GM18951 (cell line): Measurements from ENCODE around the gene LDAH.

Experiments
- POLR2A ChIP-seq: IDR thresholded peaks from 4 replicates; pipeline ENCODE4 v1.6.1; 2011; ENCODE audit warnings: mild to moderate bottlenecking; ENCODE audit not compliant: insufficient read length, insufficient read depth; ENCODE audit errors: extremely low read depth
- in situ Hi-C: fragments of 300-500 bp; cut with MboI; formaldehyde crosslinking; loops from one replicate; pipeline ENCODE4 v1.12.0; 2022; ENCODE audit warnings: low sequenced_read_pairs, mixed read lengths, inconsistent platforms; ENCODE audit not compliant: unreplicated experiment

LDAH gene

DNA sequence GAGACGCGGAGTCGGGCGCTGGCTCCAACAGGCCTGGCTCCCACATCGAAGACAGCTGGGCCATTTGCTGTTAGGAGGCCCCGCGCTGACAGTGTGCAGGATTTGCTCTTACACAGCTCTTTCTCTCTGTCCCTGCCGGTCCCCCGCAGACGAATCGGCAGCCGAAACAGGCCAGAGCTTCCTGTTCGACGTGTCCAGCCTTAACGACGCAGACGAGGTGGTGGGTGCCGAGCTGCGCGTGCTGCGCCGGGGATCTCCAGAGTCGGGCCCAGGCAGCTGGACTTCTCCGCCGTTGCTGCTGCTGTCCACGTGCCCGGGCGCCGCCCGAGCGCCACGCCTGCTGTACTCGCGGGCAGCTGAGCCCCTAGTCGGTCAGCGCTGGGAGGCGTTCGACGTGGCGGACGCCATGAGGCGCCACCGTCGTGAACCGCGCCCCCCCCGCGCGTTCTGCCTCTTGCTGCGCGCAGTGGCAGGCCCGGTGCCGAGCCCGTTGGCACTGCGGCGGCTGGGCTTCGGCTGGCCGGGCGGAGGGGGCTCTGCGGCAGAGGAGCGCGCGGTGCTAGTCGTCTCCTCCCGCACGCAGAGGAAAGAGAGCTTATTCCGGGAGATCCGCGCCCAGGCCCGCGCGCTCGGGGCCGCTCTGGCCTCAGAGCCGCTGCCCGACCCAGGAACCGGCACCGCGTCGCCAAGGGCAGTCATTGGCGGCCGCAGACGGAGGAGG is 152.4 kb downstream of the LDAH start:
- in situ Hi-C loops: no loop called here
- no peak for TF ChIP-seq POLR2A

DNA sequence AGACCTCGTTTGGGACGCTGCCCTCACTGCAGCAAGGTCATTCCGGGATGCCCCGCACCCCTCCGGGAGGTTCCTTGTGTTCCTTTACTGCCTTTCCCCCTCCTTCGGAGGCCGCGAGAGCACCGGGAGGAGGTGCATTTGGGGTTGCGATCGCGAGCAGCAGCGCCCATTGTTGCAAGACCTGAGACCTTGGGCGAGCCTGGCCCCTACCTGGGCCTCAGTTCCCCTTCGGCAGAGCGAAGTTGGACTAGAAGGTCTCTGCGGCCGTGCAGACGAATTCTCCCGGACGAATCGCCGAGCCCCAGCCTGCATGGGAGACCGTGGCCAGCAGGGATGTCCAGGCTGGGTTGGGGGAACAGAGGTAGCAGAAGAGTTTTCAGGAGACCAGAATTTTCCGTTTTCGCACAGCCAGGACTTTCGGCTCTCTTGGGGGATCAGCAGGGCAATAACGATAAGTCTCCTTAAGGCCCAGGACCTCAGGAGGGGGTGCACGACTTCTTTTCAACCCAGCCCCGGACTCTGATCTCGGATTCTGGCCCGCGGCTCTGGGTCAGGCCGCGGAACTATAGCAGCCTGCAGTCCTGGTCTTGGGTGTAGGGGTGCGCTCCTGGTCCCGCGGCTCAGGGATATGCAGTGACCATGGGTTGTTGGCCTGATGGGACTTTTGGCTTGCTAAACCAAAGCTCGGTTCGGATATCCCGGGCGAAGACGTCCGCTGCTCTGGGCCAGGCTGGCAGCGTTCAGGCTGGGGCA is 153.2 kb downstream of the LDAH start:
- in situ Hi-C loops: loop anchor here (10.0 kb wide), 1 partner anchor 295 kb away; no protein-coding TSS in a partner anchor

DNA sequence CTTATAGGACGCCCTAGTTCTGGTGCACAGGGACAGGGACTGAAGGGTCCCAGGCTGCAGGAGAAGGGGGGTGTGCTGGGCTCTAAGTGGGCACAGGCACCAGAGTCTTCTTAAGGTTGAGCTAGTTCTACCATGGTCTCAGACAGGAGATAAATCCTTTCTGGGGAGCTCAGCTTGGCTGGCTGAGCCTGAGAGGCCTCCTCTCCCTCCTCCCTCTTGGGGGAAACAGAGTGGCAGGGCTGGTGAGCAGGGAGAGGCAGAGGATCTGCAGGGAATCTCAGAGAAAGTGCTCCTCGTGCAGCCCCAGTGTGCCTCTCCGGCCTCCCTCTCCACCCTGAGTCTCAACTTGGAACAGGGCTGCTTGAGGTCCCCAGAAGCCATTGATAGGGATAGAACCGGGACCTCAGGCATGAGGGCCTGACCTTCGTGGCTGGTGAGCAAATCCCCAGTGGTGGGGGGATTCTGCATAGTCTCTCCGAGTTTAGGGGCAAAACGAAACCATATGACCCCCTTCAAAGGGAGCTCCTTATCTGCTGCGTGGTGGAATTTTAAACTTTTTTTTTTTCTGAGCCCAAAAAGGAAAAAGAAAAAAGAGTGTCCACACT is 153.9 kb downstream of the LDAH start:
- in situ Hi-C loops: loop anchor here (10.0 kb wide), 1 partner anchor 296 kb away; no protein-coding TSS in a partner anchor
- no peak for TF ChIP-seq POLR2A

More for the DNA sequence above, 153.2 kb downstream of the LDAH start:
- no peak for TF ChIP-seq POLR2A

- no peak for TF ChIP-seq POLR2A
- in situ Hi-C loops: loop anchor here (10.0 kb wide), 1 partner anchor 296 kb away; no protein-coding TSS in a partner anchor
These were observed 154.4 kb downstream of the LDAH start for GRCh38 chr2:20668451-20668850.

DNA sequence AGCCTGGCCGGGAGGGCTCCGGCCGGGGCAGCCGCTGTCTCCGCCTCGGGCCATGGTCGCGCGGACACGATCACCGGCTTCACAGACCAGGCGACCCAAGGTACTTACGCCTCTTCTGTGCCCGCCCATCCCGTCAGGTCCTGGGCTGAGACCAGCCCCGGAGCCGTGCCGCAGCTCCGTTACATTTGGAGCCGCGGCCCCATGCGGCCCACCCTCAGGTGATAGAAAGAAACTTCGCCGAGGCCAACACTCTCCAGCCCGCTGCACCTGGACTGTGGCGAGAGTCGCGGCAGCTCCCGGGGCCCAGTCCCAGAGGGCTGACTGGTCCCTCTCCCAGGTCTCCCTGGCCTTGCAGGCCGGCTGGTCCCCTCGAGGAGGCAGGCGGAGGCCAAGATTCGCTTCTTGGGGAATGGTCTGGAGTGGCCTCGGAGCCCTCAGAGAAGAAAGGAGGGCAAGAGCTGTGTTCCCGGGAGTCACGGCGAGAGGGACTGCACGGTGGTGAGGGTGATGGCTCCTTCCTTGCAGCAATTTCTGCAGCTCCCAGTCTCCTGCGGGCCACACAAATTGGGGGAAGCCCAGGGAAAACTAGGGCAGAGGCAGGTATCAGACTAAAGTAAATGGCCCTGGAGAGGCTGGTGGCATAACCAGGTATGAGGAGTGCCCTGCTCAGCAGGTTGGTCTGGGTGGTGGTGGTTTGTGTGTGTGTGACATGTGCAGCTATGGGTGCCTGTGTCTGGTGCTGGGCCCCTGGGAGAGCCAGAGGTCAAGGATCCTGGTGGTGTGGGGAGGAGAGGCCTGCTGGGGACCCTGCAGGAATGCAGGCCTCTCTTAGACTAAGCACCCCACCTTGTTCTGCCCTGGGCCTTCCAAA is 155.1 kb downstream of the LDAH start:
- in situ Hi-C loops: loop anchor here (10.0 kb wide), 1 partner anchor 297 kb away; no protein-coding TSS in a partner anchor
- TF ChIP-seq POLR2A: no peak

GRCh38 chr2:20667151-20667530 is 155.8 kb downstream of the LDAH start:
- in situ Hi-C loops: loop anchor here (10.0 kb wide), 1 partner anchor 298 kb away; no protein-coding TSS in a partner anchor
- no peak for TF ChIP-seq POLR2A

GRCh38 chr2:20666304-20667150 is 156.4 kb downstream of the LDAH start, which contains the start of gene GDF7:
Gene GDF7 (plus strand): TSS chr2:20667144. CDS start chr2:20667240, 96 bp downstream.
- in situ Hi-C loops: loop anchor here (10.0 kb wide), 1 partner anchor 298 kb away; no protein-coding TSS in a partner anchor
- TF ChIP-seq POLR2A: no peak

DNA sequence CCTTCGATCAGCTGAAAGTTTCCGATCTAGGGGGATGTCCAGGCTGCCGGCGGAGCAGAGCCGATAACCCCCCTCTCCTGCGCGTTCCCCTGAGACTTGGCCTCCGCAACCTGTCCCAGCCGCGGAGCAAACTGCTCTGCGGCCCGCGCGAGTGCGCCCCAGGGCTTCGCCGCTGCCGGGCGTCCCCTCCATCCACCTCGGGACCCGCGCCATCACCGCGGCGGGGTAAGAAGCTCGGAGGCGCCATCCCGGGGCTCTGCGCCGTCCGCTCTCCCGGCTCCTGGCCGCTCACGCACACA is 156.9 kb downstream of the LDAH start:
- no peak for TF ChIP-seq POLR2A
- in situ Hi-C loops: loop anchor here (10.0 kb wide), 1 partner anchor 299 kb away; no protein-coding TSS in a partner anchor

- TF ChIP-seq POLR2A: no peak
- in situ Hi-C loops: loop anchor here (10.0 kb wide), 1 partner anchor 299 kb away; no protein-coding TSS in a partner anchor
These were observed 157.5 kb downstream of the LDAH start for GRCh38 chr2:20665243-20666004.

GRCh38 chr2:20664431-20665242 is 158.3 kb downstream of the LDAH start:
- no peak for TF ChIP-seq POLR2A
- in situ Hi-C loops: loop anchor here (10.0 kb wide), 1 partner anchor 300 kb away; no protein-coding TSS in a partner anchor

DNA sequence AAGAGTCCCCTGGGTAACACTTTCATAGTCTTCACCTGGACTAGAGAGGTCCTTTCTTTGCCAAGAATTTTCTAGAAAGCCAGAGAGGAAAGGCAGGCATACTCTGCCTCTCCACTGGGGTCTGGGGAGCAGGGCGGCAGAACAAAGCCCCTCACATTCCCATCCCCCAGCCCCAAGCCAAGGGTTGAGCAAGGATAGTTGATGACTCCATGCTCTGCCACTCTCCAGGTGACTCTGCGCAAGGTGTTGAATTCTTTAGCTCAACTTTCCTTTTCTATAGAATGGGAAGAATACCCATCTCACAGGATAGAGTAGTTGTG is 158.9 kb downstream of the LDAH start:
- in situ Hi-C loops: loop anchor here (10.0 kb wide), 1 partner anchor 301 kb away; no protein-coding TSS in a partner anchor
- no peak for TF ChIP-seq POLR2A
